GM23248 (cell line): ENCODE results near the gene PLPP3. TPM values are rescaled to one million over a fixed set of nuclear protein-coding genes. Genes with fewer than 3 reads are reported as not detected.

Experiments
- DNase-seq: peaks from one replicate; pipeline ENCODE4 v3.0.0-alpha.2; 2015
- H2AFZ ChIP-seq: fragments of 200-600 bp; sonication (generic); 2 replicates; pipeline ENCODE4 v1.6.1; 2016; ENCODE audit warnings: antibody characterized with exemption
- H3F3A ChIP-seq: fragments of 200-600 bp; sonication (generic); 2 replicates; pipeline ENCODE4 v1.6.1; 2016; ENCODE audit warnings: mild to moderate bottlenecking, antibody characterized with exemption, mixed run types; ENCODE audit not compliant: insufficient read depth
- H3K27ac ChIP-seq: fragments of 200-600 bp; sonication (generic); 2 replicates; pipeline ENCODE4 v1.5.1; 2016; ENCODE audit warnings: mild to moderate bottlenecking
- H3K27me3 ChIP-seq: fragments of 200-600 bp; sonication (generic); replicated peaks from 2 replicates; pipeline ENCODE4 v1.6.1; 2016; ENCODE audit warnings: mild to moderate bottlenecking; ENCODE audit not compliant: insufficient read depth
- H3K36me3 ChIP-seq: fragments of 200-600 bp; sonication (generic); 2 replicates; pipeline ENCODE4 v1.6.1; 2016; ENCODE audit warnings: low read depth, mild to moderate bottlenecking
- H3K4me1 ChIP-seq: fragments of 200-600 bp; sonication (generic); 2 replicates; pipeline ENCODE4 v1.6.1; 2016; ENCODE audit warnings: mild to moderate bottlenecking; ENCODE audit not compliant: insufficient read depth
- H3K4me2 ChIP-seq: fragments of 200-600 bp; sonication (generic); one replicate; pipeline ENCODE4 v1.6.1; 2016; ENCODE audit warnings: mild to moderate bottlenecking; ENCODE audit not compliant: unreplicated experiment
- H3K4me3 ChIP-seq: fragments of 200-600 bp; sonication (generic); 2 replicates; pipeline ENCODE4 v1.5.1; 2016; ENCODE audit warnings: mild to moderate bottlenecking
- H3K79me2 ChIP-seq: fragments of 200-600 bp; sonication (generic); 2 replicates; pipeline ENCODE4 v1.6.1; 2016; ENCODE audit warnings: mild to moderate bottlenecking; ENCODE audit not compliant: insufficient read depth
- H3K9ac ChIP-seq: fragments of 200-600 bp; sonication (generic); 2 replicates; pipeline ENCODE4 v1.6.1; 2016; ENCODE audit warnings: mild to moderate bottlenecking
- H3K9me2 ChIP-seq: fragments of 200-600 bp; sonication (generic); 2 replicates; pipeline ENCODE4 v1.6.1; 2016; ENCODE audit warnings: mixed run types, mild to moderate bottlenecking, moderate library complexity; ENCODE audit not compliant: insufficient read depth
- H3K9me3 ChIP-seq: fragments of 200-600 bp; sonication (generic); one replicate; pipeline ENCODE4 v1.6.1; 2017; ENCODE audit warnings: low read depth
- H4K20me1 ChIP-seq: fragments of 200-600 bp; sonication (generic); 2 replicates; pipeline ENCODE4 v1.6.0; 2016; ENCODE audit not compliant: insufficient read depth
- EZH2 ChIP-seq: fragments of 200-600 bp; sonication (generic); IDR thresholded peaks from 2 replicates; pipeline ENCODE4 v1.6.1; 2018; ENCODE audit warnings: antibody characterized with exemption, mild to moderate bottlenecking; ENCODE audit not compliant: insufficient read depth, poor library complexity, severe bottlenecking
- EZH2phosphoT487 ChIP-seq: fragments of 200-600 bp; sonication (generic); IDR thresholded peaks from 2 replicates; pipeline ENCODE4 v1.6.1; 2018; ENCODE audit warnings: antibody characterized with exemption, moderate library complexity, mild to moderate bottlenecking, low read depth; ENCODE audit not compliant: insufficient read depth
- WGBS, 2 experiments: methylation state at CpG; one replicate each; pipeline ENCODE4 v1.1.6; 2015 to 2017; ENCODE audit warnings: low lambda C conversion rate in 2 of 2, low coverage in 1 of 2; ENCODE audit errors: missing lambda C conversion rate in 2 of 2; 5-methylcytosine and 5-hydroxymethylcytosine counted together
- in situ Hi-C: fragments of 300-500 bp; cut with MboI; formaldehyde crosslinking; loops from 2 replicates; pipeline ENCODE4 v1.15.0; 2020
- polyA plus RNA-seq: library from polyadenylated mRNA; unstranded; fragments of >200 nt; fragmentation: Nextera tagmentation; extraction: Ambion mirVana; gene quantifications from 2 replicates; pipeline ENCODE4 v1.2.1, GENCODE V29; 2016
- total RNA-seq: library from RNA; depleted of rRNA; stranded (reverse); fragments of >200 nt; shearing (Covaris generic); gene quantifications from 2 replicates; pipeline ENCODE4 v1.2.3, GENCODE V29; 2014

PLPP3 gene
- total and polyA plus RNA-seq, 2 experiments from 2014 or later: 80.1 to 156 TPM

DNA sequence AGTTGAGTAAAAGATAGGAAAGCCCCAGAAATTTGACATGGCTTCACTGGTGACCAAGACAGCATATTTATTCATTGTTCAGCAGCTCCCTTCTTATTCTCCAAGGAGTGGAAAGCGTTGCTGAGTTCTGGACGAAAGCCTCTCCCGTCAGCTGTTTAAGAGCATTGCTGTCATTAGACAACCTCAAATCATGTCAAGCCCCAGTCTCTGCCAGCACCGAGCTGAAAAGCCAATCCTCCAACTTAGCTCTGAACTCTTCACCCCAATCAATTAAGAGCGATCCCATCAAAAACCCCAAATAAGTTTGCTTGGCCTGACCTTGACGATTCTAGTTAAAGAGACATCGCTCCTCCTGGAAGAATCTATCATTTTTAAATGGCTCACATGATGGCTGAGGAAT lies 110.8 kb downstream of the PLPP3 start:
- Histone ChIP-seq H3K4me3 (no peak overlapping the region), H3K4me2 (no peak overlapping the region), H3K9me2 (no peaks in the 10 kb centered on the region), H4K20me1 (no peaks in the 10 kb centered on the region), H3K27ac (no peak overlapping the region), H3K27me3 (no peaks in the 10 kb centered on the region), H3K4me1 (peaks cover 9% of the 10 kb centered on the region), H3K36me3 (no peaks in the 10 kb centered on the region), H3K79me2 (no peaks in the 10 kb centered on the region), H3K9me3 (no peaks in the 10 kb centered on the region), H2AFZ (no peak overlapping the region), H3F3A (peaks cover 2% of the 10 kb centered on the region; the same call in 1 of the 2 replicates), H3K9ac (no peak overlapping the region)
- in situ Hi-C loops: no loop called here
- TF ChIP-seq EZH2phosphoT487 (no peak), EZH2 (no peak)
- DNase-seq: no peak
- 33 to 42% methylated on average over 7 of the region's 7 CpGs for WGBS, 2 experiments

GRCh38 chr1:56466538-56466937 lies 112.8 kb downstream of the PLPP3 start:
- Histone ChIP-seq H3K9me3 (no peaks in the 10 kb centered on the region), H3K79me2 (no peaks in the 10 kb centered on the region), H3K9me2 (no peaks in the 10 kb centered on the region), H3K36me3 (no peaks in the 10 kb centered on the region), H3K9ac (no peak overlapping the region), H2AFZ (no peak overlapping the region), H4K20me1 (no peaks in the 10 kb centered on the region), H3K4me2 (no peak overlapping the region), H3K4me3 (no peak overlapping the region), H3K27ac (no peak overlapping the region), H3F3A (no peaks in the 10 kb centered on the region), H3K27me3 (no peaks in the 10 kb centered on the region), H3K4me1 (peaks cover 9% of the 10 kb centered on the region; the same call in 1 of the 2 replicates)
- WGBS, 2 experiments: 97 to 100% methylated on average over 1 of the region's 1 CpG
- TF ChIP-seq EZH2phosphoT487 (no peak), EZH2 (no peak)
- in situ Hi-C loops: no loop called here
- DNase-seq: no peak

- WGBS, 2 experiments: 66 to 69% methylated on average over 4 of the region's 4 CpGs
- Histone ChIP-seq H3K9me3 (no peaks in the 10 kb centered on the region), H3K9me2 (no peaks in the 10 kb centered on the region), H3K79me2 (no peaks in the 10 kb centered on the region), H3K4me1 (no peaks in the 10 kb centered on the region), H3K27me3 (no peaks in the 10 kb centered on the region), H3F3A (no peaks in the 10 kb centered on the region), H3K27ac (no peak overlapping the region), H4K20me1 (no peaks in the 10 kb centered on the region), H3K9ac (no peak overlapping the region), H3K36me3 (no peaks in the 10 kb centered on the region), H2AFZ (no peak overlapping the region), H3K4me2 (no peak overlapping the region), H3K4me3 (no peak overlapping the region)
- TF ChIP-seq EZH2: no peak
- no peak for TF ChIP-seq EZH2phosphoT487
- in situ Hi-C loops: no loop called here
- DNase-seq: no peak
These were observed 115.1 kb downstream of the PLPP3 start for GRCh38 chr1:56464294-56464693.

DNA sequence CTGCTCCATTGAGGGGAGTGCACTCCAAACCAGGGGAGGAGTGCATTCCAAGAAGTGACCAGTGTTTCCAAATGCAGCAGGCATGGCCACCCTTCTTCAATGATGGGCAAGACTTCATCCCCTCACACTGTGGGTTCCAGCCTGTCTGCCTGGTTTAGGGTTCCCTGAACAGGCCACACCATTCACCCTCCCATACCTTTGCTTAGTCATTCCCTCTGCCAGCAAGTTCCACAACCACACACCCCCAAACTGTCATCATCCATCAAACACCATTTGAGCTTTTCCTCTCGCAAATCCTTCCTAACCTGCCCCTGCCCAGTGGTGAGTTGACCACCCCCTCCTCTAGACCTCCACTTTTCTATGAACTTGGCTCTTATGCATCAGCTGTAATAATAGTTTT lies 116.0 kb downstream of the PLPP3 start:
- no peak for TF ChIP-seq EZH2
- TF ChIP-seq EZH2phosphoT487: no peak
- Histone ChIP-seq H3K9me2 (no peaks in the 10 kb centered on the region), H4K20me1 (no peaks in the 10 kb centered on the region), H3K79me2 (no peaks in the 10 kb centered on the region), H3K4me2 (no peak overlapping the region), H3K4me3 (no peak overlapping the region), H3K9me3 (no peaks in the 10 kb centered on the region), H3K36me3 (no peaks in the 10 kb centered on the region), H3F3A (no peaks in the 10 kb centered on the region), H3K27me3 (no peaks in the 10 kb centered on the region), H3K27ac (no peak overlapping the region), H3K9ac (no peak overlapping the region), H3K4me1 (no peaks in the 10 kb centered on the region), H2AFZ (no peak overlapping the region)
- 90 to 100% methylated on average over 1 of the region's 1 CpG for WGBS, 2 experiments
- in situ Hi-C loops: no loop called here
- DNase-seq: no peak

DNA sequence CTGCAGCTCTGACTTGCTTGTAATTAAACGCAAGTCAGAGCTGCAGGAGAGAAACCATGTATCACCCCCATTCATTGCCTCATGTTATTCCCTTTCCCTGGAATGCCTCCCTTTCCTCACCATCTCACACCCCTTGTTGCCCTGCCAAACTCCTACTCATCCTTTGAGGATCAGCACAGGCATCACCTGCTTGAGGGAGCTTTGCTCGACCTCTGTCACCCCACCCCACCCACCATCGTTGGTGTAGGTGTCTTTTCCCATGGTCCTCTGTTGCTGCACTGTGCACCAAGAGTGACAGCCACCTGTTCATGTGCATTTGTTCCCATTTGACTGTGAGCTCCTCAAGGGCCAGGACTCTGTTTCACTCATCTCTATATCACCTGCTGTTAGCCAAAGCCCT lies 117.2 kb downstream of the PLPP3 start:
- DNase-seq: no peak
- no peaks in the 10 kb centered on the region for H3K9me3 ChIP-seq
- no peaks in the 10 kb centered on the region for H3K27me3 ChIP-seq
- no peak overlapping the region for H3K9ac ChIP-seq
- H3K79me2 ChIP-seq: no peaks in the 10 kb centered on the region
- no peaks in the 10 kb centered on the region for H3K9me2 ChIP-seq
- H3K36me3 ChIP-seq: no peaks in the 10 kb centered on the region
- no peaks in the 10 kb centered on the region for H4K20me1 ChIP-seq
- no peaks in the 10 kb centered on the region for H3F3A ChIP-seq
- no peak overlapping the region for H3K4me3 ChIP-seq
- 58 to 61% methylated on average over 3 of the region's 3 CpGs for WGBS, 2 experiments
- in situ Hi-C loops: no loop called here
- no peak overlapping the region for H3K27ac ChIP-seq
- H3K4me2 ChIP-seq: no peak overlapping the region
- H2AFZ ChIP-seq: no peak overlapping the region
- TF ChIP-seq EZH2phosphoT487: no peak
- TF ChIP-seq EZH2: no peak
- H3K4me1 ChIP-seq: no peaks in the 10 kb centered on the region
